Fibroblast of skin of right quadriceps (primary cell): ENCODE measurements around the gene HBG2.
A peak's percentile ranks its signal among the peaks of the same experiment; 100 is the strongest.
"Not testable (repeated sequence)": the region's sequence is repeated elsewhere in the genome, so short reads cannot be mapped to it uniquely, and the experiment has no call there.

ENCODE experiments used
- DNase-seq: peaks from one replicate; pipeline ENCODE4 v3.0.0-alpha.2; 2013

The HBG2 gene

GRCh38 chr11:5280582-5281102 lies 26.1 kb upstream of the HBG2 start:
- peak; percentile 94 for DNase-seq

- no peak for DNase-seq
Measured at GRCh38 chr11:5279471-5280090, 25.0 kb upstream of the HBG2 start.

DNA sequence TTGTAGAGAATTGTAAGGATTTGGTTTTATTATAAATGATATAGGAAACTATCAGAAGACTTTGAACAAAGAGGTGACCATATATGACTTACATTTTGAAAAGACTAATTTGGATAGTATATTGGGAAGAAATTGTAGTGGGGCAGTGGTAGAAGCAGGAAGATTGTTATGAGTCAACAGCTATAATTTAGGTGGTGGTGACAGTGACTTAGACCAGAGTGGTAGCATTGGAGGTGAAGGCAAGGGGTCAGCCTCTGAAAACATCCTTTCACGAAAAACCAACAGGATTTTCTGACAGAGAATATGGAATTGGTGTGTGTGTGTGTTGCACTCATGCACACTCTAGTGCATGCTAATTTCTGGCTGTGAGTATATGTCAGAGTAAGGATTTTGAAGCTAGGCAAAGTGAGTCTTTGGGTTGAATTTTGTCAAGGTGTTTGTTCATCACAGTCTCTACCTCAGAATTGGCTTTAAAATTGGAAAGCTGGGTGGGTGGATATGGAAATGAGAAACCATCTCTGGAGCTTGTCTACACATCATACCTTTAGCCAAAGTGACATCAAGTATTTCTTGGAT lies 23.3 kb upstream of the HBG2 start:
- DNase-seq = peak; percentile 9

DNA sequence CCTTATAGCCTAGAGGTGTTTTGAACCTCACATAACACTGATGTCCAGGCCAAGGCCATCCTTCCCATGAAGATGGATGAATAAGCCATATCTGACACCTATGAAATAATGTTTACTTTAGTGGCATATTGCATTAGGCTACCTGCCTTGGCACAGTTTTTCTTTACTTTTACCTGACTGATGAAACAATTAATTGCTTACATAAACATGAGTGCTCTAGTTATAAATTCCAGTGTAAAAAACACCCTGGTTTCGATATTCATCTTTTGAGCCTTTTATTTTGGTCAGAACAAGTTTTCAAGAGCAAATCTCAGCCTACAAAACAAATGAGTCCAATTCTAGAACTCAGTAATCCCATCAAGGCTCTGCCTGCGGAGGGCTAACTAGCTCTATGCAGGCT lies 22.1 kb upstream of the HBG2 start:
- DNase-seq = no peak

GRCh38 chr11:5275369-5276110 lies 21.0 kb upstream of the HBG2 start:
- no peak for DNase-seq

- no peak for DNase-seq
Measured at GRCh38 chr11:5274395-5274794, 19.8 kb upstream of the HBG2 start.

DNA sequence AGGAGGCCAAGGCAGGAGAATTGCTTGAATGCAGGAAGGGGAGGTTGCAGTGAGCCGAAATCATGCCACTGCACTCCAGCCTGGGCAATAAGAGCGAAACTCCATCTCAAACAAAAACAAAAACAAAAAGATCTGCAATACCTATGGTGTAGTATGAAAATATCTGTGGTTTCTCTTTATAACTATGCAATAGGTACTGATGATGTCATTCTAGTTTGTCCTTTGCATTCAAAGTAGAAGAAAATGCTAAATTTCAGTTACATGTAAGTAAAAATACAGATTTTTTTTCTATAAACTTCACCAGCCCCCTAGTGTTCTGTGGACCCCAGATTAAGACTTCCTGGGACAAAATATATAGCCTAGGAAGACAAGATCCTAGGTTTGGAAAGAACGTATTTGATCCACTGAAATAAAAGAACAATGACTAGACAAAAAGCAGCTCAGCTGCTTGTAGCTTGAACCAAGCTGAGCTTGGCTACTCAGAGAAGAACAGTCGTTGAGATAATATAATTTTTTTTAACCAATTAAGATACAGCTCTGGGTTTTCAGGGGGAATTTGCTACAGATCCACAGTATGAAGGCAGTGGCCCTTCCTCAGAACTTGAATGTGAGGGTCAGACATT lies 17.9 kb upstream of the HBG2 start:
- DNase-seq = no peak

GRCh38 chr11:5269715-5270147 lies 15.2 kb upstream of the HBG2 start, which contains the start of gene HBE1:
HBE1 (minus strand) TSS chr11:5269945; CDS start chr11:5269890, 55 bp downstream.
- DNase-seq = no peak

GRCh38 chr11:5267033-5267563 lies 12.5 kb upstream of the HBG2 start:
- no peak for DNase-seq

GRCh38 chr11:5266609-5267008 lies 12.0 kb upstream of the HBG2 start:
- no peak for DNase-seq

DNA sequence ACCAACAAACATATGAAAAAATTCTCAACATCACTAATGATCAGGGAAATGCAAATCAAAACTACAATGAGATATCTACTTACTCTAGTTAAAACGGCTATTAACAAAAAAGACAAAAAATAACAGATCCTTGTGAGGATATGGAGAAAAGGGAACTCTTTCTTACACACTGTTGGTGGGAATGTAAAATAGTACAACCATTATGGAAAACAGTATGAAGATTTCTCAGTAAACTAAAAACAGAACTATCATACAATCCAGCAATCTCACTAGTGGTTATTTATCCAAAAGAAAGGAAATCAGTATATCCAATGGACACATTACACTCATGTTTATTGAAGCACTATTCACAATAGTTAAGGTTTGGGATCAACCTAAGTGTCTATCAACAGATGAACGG lies 11.3 kb upstream of the HBG2 start:
- DNase-seq = no peak

DNA sequence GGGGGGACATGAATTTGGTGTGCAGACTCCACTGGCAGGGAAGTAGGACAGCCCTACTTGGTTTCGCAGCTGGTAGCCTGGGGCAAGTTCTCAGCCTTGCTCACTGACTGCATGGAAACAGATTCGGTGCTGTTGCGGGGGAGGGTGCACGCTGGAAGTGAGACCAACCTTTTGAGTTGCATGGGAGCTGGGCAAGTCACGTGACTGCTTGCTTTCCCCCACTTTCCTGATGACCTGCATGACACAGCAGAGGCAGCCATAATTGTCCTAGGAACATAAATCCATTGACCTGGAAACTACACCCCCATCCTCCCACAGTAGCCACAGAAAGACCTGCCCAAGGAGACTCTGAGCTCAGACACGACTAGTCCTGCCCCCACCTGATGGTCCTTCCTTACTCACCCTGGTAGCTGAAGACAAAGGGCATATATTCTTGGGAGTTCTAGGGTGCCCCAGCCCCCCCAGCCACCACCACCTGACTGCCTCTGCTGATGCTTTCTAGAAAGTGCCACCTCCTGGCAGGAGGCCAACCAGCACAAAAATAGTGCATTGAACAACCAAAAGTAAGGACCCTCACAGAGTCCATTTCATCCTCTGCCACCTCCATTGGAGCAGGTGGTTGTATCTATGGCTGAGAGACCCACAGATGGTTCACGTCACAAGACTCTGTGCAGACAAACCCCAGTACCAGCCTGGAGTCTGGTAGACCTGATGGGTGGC lies 4.1 kb upstream of the HBG2 start:
- no peak for DNase-seq

DNA sequence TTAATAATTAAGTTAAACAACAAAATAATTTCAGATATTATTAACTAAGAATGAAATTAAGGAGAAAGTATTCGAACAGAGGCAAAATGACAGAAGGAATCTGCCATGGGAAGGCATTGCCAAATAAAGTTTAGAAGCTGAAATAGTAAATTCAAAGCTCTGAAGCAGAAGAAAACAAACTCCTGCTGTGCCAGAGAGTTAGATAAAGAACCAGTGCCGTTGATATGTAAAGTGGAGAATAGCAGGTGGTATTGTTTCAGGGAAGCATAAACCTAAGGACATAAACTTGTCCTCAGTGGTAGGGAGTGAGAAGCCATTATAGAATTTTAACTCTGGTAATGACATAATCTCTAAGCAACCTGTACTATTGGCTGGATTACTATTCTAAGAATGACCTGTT lies 2.7 kb upstream of the HBG2 start:
- DNase-seq = no peak

DNA sequence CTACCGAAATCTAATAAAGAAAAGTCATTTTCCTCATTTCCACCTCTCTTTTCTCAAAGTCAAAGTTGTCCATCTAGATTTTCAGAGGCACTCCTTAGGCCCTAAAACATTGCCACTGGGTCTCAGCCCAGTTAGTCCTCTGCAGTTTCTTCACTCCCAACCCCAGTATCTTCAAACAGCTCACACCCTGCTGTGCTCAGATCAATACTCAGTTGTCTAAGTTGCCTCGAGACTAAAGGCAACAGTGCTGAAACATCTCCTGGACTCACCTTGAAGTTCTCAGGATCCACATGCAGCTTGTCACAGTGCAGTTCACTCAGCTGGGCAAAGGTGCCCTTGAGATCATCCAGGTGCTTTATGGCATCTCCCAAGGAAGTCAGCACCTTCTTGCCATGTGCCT lies 558 bp downstream of the HBG2 start:
- not testable (repeated sequence) for DNase-seq

DNA sequence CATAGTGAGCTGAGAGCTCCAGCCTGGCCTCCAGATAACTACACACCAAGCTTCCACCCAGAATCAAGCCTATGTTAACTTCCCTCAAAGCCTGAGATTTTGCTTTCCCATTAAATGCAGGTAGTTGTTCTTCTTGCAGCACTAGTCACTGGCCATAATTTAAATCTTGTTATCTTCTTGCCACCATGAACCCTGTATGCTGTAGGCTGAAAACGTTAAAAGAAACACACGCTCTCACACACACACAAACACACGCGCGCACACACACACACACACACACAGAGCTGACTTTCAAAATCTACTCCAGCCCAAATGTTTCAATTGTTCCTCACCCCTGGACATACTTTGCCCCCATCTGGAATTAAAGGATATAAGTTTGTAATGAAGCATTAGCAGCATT lies 1.1 kb downstream of the HBG2 start:
- not testable (repeated sequence) for DNase-seq

GRCh38 chr11:5252919-5253265 lies 1.7 kb downstream of the HBG2 start:
- no peak for DNase-seq

- DNase-seq = no peak
Measured at GRCh38 chr11:5252192-5252918, 2.2 kb downstream of the HBG2 start.

DNA sequence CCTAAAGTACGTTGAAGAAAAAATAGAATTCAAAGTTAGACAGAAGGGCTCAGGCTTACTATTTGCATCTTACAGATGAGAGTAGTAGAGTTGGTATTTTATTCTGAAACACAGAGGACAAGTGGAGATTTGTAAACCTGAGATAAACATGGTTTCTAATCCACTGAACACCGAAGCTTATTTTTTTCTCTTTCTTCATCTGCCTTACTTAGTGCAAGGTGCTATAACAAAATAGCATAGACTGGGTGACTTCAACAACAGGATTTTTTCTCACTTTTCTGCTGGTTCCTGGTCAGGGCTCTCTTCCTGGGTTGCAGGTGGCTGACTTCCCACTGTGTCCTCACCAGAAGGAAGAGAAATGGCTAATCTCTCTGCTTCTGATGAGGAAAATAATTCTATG lies 2.8 kb downstream of the HBG2 start:
- no peak for DNase-seq

GRCh38 chr11:5250543-5251204 lies 3.9 kb downstream of the HBG2 start:
- no peak for DNase-seq

- DNase-seq = not testable (repeated sequence)
Measured at GRCh38 chr11:5249807-5250396, 4.7 kb downstream of the HBG2 start, which contains the start of gene HBG1. HBG1 (minus strand) TSS chr11:5249857; CDS start chr11:5249804, 53 bp downstream.

- not testable (repeated sequence) for DNase-seq
Measured at GRCh38 chr11:5248498-5248897, 6.1 kb downstream of the HBG2 start.
